ENCODE measurements around the gene SLA2.

DNA sequence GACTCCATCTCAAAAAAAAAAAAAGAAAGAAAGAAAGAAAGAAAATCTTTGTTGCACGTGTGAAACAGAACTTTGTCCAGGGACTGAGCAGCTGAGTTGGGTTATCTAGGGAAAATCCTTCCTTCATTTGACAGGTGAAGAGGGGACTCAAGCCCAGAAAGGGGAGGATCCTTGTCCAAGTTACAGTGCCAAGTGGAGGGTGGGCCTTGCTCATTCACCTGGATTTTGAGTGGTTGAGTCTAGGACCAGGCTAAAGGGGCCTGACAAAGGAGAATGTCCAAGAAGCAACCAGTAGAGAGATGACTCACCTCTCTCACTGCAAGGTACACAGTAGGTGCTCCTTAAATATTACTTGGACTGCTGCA lies 69.9 kb downstream of the SLA2 start:
- TF ChIP-seq CTCF (conservative IDR thresholded peaks at IDR 0.05; ENCODE audit: low read depth, low read length) = no peak
- TF ChIP-seq EZH2phosphoT487 (IDR thresholded peaks at IDR 0.05; ENCODE audit: borderline replicate concordance, low read length) = no peak
